T-helper 9 cell (primary cell): ENCODE data around the gene CACNA1I.

Experiments
- DNase-seq: peaks from one replicate; pipeline ENCODE4 v3.0.0-alpha.2; 2020

CACNA1I gene

GRCh38 chr22:39625569-39626537 lies 55.3 kb downstream of the CACNA1I start:
- DNase-seq, result no peak

GRCh38 chr22:39627208-39627607 lies 56.7 kb downstream of the CACNA1I start:
- no peak for DNase-seq

GRCh38 chr22:39627865-39628562 lies 57.5 kb downstream of the CACNA1I start:
- no peak for DNase-seq

GRCh38 chr22:39628563-39629080 lies 58.1 kb downstream of the CACNA1I start:
- no peak for DNase-seq

- no peak for DNase-seq
Observed at GRCh38 chr22:39629851-39630250, 59.3 kb downstream of the CACNA1I start.

GRCh38 chr22:39630721-39631120 lies 60.2 kb downstream of the CACNA1I start:
- no peak for DNase-seq

GRCh38 chr22:39631381-39632286 lies 61.1 kb downstream of the CACNA1I start:
- DNase-seq, result no peak

GRCh38 chr22:39634530-39635405 lies 64.2 kb downstream of the CACNA1I start:
- no peak for DNase-seq

- no peak for DNase-seq
Observed at GRCh38 chr22:39635719-39636118, 65.2 kb downstream of the CACNA1I start.

- no peak for DNase-seq
Observed at GRCh38 chr22:39638958-39639357, 68.4 kb downstream of the CACNA1I start.

- no peak for DNase-seq
Observed at GRCh38 chr22:39641660-39642310, 71.2 kb downstream of the CACNA1I start.

- DNase-seq, result no peak
Observed at GRCh38 chr22:39643311-39644083, 72.9 kb downstream of the CACNA1I start.

- no peak for DNase-seq
Observed at GRCh38 chr22:39645532-39645931, 75.0 kb downstream of the CACNA1I start.

GRCh38 chr22:39646398-39647063 lies 76.0 kb downstream of the CACNA1I start:
- DNase-seq, result no peak

GRCh38 chr22:39647836-39648629 lies 77.5 kb downstream of the CACNA1I start:
- no peak for DNase-seq

- DNase-seq, result no peak
Observed at GRCh38 chr22:39648630-39648950, 78.0 kb downstream of the CACNA1I start.

- DNase-seq, result no peak
Observed at GRCh38 chr22:39649500-39650089, 79.0 kb downstream of the CACNA1I start.
